ENCODE measurements around the gene OTUD4.

DNA sequence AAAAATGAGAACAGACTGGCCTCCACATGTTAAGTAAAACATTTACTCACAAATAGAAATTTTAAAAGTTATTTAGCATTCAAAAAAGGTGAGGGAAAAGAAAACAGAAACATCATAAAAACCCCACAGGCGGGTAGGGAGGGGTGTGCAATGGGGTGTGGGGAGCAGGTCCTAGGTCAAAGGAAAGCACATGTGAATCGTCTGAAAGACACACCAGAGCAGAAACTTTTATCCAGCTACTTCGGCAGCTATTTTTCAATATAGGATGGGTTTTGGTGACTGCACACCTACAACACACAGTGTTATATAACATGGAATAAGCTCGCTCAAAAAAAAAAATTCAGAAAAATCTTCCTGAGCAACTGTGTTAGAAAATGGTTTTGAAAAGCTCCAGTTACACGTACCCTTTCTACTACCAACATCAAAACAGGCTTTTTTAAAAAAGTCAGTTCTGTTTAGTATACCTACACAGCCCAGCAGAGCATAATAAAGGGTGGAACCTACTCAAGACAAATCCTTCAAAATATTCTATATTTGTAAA, 1.6 kb downstream of the OTUD4 start:
- no peak for TF ChIP-seq EZH2 (IDR thresholded peaks at IDR 0.05; ENCODE audit: borderline replicate concordance, insufficient read depth, low read depth, low read length, poor library complexity, severe bottlenecking)
- TF ChIP-seq, protein P1, sequence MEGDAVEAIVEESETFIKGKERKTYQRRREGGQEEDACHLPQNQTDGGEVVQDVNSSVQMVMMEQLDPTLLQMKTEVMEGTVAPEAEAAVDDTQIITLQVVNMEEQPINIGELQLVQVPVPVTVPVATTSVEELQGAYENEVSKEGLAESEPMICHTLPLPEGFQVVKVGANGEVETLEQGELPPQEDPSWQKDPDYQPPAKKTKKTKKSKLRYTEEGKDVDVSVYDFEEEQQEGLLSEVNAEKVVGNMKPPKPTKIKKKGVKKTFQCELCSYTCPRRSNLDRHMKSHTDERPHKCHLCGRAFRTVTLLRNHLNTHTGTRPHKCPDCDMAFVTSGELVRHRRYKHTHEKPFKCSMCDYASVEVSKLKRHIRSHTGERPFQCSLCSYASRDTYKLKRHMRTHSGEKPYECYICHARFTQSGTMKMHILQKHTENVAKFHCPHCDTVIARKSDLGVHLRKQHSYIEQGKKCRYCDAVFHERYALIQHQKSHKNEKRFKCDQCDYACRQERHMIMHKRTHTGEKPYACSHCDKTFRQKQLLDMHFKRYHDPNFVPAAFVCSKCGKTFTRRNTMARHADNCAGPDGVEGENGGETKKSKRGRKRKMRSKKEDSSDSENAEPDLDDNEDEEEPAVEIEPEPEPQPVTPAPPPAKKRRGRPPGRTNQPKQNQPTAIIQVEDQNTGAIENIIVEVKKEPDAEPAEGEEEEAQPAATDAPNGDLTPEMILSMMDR (IDR thresholded peaks at IDR 0.05): no peak
